ENCODE measurements around the gene CALR.

DNA sequence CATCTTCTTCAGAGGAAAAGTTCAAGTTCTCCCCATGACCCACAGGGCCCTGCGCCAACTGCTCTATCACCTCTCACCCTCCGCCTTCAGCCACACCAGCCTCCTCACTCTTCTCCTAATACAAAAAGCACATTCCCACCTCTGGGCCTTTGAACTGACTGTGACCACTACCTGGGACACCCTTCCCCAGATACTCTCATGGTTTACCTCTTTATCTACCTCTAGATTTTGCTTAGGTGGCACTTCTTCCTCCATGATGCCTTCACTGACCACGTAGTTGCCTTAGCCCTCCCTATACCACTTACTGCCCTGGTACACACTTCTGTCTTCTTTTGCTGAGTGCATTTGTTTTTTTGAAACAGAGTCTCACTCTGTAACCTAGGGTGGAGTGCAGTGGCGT lies 15.4 kb upstream of the CALR start:
- TF ChIP-seq, protein P1, sequence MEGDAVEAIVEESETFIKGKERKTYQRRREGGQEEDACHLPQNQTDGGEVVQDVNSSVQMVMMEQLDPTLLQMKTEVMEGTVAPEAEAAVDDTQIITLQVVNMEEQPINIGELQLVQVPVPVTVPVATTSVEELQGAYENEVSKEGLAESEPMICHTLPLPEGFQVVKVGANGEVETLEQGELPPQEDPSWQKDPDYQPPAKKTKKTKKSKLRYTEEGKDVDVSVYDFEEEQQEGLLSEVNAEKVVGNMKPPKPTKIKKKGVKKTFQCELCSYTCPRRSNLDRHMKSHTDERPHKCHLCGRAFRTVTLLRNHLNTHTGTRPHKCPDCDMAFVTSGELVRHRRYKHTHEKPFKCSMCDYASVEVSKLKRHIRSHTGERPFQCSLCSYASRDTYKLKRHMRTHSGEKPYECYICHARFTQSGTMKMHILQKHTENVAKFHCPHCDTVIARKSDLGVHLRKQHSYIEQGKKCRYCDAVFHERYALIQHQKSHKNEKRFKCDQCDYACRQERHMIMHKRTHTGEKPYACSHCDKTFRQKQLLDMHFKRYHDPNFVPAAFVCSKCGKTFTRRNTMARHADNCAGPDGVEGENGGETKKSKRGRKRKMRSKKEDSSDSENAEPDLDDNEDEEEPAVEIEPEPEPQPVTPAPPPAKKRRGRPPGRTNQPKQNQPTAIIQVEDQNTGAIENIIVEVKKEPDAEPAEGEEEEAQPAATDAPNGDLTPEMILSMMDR (IDR thresholded peaks at IDR 0.05): no peak
- TF ChIP-seq ZFX (IDR thresholded peaks at IDR 0.05; ENCODE audit: borderline replicate concordance): no peak
